ENCODE results near the gene KIRREL3.

The KIRREL3 gene

DNA sequence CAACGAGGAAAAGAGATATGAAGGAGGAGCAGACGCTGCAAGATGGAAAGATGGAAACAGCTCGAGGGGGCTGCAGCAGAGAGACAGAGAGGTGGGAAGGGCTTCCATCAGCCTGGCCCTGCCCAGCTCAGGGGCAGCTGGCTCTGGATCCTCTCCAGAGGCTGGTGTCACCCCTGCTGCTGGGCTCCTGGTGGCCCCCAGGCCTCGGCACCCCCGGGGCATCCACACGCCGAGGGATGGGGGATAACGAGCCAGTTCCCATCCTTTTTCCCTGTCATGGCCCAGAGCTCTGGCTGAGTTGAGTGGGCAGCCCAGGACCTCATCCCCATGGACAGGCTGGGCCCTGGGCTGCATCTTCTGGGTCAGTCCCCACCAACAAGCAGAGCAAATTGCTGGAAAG lies 542.8 kb downstream of the KIRREL3 start:
- no peak for DNase-seq

DNA sequence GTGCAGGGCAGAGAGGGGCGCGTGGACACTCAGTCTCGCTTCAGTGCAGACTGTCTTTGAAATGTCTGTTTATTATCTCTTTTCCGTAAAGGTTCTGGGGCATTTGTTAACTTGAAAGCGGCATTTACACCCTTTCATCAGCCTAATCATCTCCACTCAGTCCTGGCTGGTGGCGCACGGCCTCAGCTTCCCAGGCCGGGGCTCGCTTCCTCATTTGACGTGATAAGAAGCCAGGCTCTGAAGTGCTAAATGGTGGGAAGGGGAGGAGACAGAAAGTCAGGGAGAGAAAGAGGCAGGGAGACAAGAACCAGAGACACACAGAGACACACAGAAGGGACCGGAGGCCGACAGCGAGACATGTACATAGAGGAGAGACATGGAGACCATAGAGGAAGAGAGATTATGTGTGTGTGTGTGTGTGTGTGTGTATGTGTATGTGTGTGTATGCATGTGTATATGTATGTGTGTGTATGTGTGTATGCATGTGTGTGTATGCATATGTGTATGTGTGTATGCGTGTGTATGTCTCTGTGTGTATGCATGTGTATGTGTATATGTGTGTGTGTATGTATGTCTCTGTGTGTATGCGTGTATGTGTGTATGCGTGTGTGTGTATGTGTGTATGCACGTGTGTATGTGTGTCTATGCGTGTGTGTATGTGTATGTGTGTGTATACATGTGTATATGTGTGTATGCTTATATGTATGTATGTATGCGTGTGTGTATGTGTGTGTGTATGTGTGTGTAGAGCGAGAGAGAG lies 543.6 kb downstream of the KIRREL3 start:
- no peak for DNase-seq

DNA sequence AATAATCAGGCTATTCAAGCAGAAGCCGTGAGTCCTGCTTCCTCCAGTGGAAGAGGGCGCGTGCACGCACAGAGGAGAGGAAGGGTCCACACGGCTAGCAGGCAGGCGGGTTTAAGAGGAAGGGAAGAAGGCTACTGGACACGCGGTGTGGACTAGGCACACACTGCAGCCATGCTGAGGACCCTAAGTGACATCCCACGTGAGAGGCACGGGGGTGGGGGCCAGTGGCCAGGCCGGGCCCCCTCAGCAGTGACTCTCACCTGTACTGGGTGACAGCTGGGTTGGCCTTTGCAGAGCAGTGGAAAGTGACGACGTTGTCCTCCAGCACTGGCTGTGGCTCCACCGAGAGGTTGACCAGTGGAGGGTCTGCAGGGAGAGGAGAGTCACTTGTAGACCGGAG lies 544.5 kb downstream of the KIRREL3 start:
- no peak for DNase-seq

DNA sequence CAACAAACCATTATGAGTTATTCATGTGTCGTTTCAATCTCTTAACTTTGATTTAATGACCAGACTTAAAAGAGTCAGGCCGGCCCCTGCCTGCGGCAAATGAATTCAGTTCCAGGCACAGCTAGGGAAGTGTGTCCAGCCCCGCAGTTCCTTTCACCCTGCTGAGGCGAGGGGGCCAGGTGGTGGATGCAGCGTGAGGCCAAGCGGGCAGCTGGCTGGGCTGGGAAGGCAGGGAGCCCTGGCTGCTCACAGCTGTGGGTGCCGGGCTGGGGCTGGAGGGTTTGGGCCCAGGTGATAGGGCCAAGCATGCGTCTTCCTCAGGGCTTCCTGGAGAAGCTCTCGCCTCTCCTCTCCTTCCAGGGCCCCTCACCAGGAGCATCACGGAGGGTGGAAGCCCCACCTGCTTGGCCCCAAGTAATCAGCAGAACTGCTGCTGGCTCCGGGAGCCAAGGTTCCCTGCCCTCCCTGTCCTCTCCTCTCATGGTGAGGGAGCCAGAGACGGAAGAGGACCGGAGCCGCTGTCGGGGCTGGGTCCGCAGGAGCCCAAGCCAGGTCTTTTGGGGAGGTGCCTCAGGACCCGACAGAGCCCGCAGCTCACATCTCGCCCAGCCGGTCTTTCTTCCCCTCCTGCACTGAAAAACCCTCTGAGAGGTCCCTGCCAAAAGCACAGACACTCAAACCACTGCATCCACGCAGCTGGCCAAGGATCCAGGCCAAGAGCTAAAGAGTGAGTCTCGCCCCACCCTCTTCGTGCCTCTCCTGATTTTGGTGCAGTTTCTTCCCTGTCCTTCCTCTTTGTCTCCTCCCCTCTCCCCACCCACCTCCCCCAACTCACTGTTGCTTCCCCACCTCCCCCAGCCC lies 548.1 kb downstream of the KIRREL3 start:
- no peak for DNase-seq

DNA sequence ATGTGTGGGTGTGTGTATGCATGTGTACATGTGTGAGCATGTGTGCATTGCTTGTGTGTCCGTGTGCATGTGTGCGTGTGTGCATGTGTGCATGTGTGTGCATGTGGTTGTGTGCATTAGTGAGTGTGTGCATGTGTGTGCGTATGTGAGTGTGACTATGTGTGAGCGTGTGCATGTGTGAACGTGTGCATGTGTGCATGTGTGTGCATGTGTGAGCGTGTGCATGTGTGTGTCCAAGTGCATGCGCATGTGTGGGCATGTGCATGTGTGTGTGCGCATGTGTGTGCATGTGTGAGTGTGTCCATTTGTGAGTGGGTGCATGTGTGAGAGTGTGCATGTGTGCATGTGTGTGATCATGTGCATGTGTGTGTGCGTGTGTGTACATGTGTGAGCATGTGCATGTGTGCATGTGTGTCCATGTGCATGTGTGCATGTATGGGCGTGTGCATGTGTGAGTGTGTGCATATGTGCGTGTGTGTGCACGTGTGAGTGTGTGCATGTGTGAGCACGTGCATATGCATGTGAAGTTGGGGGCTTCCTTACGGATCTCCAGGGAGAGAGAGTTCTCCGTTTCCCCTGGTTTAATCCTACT lies 549.3 kb downstream of the KIRREL3 start:
- DNase-seq = no peak

DNA sequence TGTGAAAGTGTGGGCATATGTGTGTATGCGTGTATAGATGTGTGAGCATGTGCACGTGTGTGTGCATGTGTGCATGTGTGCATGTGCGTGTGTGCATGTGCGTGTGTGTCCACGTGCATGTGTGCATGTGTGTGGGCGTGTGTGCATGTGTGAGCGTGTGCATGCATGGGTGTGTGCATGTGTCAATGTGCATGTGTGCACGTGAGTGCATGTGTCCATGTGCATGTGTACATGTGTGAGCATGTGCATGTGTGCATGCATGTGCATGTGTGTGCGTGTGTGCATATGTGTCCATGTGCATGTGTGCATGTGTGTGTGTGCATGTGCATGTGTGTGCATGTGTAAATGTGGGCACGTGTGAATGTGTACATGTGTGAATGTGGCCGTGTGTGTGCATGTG lies 549.8 kb downstream of the KIRREL3 start:
- DNase-seq = no peak

DNA sequence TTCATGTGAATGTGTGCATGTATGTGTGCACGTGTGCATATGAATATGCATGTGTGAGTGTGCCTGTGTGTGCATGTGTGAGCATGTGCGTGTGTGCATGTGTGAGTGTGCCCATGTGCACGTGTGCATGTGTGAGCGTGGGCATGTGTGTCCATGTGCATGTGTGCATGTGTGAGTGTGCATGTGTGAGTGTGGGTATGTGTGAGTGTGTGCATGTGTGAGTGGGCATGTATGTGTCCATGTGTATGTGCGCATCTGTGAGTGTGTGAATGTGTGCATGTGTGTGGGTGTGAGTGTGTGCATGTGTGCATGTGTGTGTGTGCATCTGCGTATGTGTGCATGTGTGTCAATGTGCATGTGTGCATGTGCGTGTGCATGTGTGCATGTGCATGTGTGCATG lies 550.4 kb downstream of the KIRREL3 start:
- no peak for DNase-seq

DNA sequence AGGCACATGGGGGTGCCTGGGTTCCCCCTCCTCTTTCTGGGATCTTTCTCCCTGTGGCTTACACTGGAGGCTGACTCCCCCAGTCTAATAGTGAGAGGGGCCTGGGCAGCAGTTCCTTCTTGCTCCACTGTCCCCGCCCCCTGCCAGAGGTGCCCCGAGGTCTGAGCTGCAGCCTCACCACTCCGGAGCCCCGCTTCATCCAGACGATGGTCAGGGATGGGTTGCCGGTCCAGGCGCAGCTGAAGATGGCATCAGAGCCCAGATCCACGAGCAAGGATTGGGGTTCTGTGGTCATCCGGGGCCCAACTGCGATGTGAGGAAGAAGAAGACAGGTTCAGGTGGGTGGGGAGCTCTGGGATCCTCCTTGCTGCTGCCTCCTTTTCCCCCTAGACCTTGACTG lies 554.0 kb downstream of the KIRREL3 start:
- no peak for DNase-seq

DNA sequence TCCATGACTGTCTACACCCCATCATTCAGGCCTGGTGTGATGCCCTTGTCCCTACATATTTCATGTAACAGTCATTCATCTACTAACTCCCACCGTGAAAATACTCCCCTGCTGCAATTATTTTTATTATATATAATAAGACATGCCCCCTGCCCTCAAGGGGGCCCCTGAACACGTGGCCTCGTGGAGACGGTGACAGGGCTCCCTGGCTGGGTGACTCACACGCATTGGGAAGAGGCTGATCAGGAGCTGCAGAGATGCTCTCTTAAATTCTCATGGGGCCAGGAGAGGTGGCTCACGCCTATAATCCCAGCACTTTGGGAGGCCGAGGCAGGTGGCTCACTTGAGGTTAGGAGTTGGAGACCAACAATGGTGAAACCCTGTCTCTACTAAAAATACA lies 556.5 kb downstream of the KIRREL3 start:
- DNase-seq = no peak

DNA sequence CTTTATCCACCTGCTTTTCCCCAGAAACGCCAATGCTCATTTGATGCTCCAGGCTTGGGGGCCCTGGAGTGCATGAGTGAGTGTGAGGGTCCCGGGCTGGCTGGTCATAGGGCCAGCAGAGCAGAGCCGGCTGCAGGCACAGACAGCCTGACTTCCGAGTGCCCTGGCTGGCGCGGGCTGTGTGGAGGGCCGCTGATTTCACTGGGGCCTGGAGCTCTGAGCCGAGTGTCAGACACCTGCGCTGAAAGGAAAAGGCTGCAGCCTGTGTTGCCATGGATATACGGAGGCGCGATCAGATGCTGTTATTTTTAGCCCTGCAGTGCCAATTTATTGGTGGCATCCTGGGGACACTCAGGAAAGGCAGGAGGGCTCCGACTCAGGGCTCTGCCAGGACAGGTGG lies 557.5 kb downstream of the KIRREL3 start:
- DNase-seq = no peak

DNA sequence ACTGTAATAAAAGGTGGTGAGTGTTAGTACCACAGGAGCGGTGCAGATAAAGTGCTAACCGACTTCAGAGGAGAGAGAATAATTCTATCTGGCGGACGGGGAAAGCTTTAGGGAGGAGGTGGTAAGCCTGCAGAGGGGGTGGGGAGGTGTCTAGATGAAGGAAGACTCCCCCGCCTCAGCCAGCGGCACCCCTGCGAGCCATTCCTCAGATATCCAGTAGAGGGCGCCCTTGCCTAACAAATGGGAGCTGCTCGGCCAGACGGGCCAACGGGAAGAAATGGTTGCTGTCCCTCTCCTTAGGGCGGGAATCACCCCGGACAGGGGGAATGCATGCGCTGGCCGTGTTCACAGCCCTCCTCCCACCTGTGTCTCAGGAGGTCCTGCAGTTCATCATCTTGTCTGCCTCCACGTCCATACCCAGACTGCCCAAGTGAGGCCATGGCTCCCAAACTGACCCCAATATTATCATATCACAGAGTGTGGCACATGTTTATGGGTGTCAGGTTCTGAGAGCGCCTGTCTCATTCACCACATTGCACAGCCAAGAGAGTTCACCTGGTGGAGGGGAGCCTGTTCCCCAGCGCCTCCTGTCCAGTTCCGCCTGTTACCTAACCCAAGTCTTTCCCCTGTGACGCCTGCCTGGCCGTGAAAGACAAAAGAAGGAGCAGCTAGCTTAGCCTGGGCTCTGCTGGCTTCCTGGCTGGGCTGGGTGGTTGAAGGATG lies 559.6 kb downstream of the KIRREL3 start:
- DNase-seq = peak; percentile 60 to 64

DNA sequence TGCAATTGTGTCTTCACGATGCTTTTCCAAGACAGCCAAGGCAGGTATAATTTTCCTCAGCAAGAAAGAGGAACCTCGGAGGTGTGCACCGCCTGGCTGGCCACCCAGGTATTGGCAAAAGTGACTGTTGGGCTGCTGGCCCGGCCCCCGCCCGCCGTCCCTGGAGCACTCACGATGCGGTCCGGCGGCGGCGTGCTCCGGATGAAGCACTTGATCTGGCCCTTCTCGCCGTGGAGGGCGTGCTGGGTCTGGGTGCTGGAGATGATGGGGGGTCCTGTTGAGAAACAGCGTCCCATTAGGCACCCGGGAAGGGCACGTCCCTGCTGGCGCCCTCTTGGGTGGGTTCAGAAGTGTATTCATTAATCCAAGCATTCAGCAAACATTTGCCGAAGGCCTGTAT lies 560.3 kb downstream of the KIRREL3 start:
- DNase-seq = no peak

DNA sequence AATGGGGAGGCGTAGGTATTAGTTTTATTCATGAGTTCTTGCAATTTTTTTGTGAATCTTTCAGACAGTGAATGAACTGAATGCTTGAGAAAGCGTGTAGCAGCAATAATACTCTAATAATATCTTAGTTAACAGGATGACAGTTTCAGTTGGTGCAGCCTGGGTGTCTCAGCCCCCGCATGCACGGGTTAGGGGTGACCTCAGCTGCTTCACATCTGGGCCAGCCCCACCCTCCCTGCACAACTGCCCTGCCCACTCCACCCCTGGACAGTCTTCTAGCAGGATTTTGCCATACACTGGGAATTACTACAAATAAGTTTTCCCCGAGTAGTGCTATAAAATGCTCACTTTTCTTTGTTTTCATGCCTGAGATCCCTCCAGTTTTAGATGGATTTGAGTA lies 561.9 kb downstream of the KIRREL3 start:
- no peak for DNase-seq

DNA sequence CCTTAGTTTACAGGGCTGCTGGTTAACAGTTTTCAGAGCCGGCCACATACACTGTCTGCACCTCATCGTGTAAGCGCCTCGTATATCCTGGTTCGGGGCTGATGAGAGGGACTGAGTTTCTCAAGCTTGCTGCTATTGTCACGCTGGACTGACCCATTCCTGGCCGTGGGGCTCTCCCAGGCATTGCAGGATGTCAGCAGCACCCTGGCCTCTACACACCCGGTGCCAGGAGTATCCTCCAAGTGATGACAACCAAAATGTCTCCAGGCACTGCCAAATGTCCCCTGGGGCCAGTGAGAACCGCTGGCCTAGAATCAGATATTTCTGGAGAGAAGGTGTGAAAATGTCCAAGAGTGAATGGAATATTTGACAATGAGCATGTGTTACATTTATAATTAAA lies 562.3 kb downstream of the KIRREL3 start:
- no peak for DNase-seq

DNA sequence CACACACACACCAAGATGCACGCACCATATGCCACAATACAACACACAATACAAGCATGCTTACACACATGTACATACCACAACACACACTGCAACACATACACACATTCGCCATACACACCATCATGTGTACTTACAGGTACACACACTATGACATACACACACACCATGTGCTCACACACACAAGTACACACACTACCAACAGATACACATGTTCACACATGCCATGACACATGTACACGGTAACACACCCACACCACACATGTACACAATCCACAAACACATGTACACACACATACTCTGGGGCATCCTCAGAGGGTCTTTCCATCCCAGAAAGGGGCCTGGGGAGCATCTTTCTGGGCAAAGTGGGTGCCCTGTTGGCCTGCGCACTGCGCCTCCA lies 562.8 kb downstream of the KIRREL3 start:
- no peak for DNase-seq

DNA sequence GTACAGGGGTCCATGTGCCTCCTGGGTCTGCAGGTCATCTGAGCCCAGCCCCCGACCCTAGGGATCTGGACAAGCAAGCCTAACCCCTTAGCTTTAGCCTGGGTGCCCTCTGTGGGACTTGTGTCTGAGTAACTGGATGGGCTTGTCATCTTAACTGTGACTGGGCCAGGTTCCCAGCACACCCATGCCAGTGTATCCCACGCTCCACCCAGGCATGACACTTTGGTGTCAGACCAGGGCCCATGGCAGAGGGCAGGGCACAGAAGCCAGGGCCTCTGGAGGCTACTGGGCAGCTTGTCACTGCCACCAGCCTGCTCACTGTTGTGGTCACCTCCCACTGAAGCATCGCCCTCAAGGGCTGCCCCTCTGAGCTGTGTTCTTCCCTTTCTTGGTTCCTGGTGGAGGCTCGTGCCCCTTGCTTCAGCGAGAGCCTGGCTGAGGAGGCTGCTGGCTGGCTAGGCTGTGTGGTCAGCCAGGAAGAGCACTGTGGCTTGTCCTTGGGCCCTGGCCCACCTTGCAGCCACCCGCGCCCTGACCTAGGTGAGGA lies 564.3 kb downstream of the KIRREL3 start:
- no peak for DNase-seq

DNA sequence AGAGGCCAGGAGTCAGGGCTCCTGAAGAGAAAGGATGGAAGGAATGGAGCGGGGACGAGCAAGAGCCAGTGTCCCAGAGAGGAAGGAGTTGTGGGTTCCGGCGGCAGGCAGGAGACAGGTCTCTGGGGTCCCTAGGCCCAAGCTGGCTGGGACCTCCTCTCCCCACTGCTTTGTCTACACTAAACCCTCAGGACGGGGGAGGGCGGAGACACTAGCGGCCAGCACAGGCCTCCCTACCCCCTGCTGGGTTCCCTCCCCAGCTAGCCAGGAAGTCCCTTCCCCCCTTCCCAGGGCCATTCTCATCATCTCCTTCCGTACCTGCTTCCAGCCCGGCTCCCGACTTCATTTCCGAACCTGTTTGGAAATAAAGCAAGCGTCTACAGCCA lies 565.6 kb downstream of the KIRREL3 start:
- DNase-seq = no peak

DNA sequence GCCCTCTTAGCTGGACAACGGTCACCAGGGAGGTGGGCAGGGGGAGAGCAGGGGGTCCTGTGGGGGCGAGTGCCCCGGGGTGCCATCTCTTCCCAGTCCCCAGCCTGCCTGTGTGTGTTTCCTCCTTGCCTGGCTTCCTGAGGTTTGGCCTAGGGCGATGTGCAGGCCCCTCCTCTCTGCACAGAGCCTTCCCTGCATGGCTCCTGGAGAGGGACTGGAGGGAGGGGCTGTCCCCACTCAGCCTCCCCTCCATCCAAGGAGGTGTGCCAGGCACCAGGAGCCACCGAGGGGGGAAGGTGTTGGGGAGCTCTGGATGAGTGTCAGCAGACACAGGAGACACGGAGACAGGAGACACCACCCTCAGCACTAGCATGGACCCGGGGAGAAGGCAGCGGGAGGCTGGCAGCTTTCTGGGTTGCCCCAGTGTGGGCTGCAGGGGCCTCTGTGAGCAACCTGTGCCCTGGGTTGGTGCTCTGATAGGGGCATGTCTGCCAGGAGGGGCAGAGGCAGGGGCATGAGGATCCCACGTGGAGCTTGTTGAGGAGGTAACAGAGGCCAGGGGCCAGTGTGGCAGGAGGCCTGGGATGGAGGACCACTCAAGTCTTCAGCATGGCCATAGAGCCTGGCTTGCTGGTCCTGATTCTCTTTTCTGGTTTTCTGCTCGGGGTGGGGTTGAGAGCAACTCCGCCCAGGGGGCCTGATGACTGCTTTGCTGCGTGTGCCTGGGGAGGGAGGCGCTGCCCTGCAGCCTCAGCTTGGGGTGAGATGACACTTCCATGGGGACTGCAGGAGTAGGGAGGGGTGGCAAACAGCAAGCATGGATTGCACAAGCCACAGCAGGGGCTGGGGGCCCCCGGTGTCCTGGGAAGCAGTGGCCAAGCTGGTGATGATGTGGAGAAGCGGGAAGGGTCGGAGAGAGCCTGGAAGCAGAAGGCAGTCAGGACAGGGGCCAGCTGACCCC lies 566.3 kb downstream of the KIRREL3 start:
- no peak for DNase-seq

DNA sequence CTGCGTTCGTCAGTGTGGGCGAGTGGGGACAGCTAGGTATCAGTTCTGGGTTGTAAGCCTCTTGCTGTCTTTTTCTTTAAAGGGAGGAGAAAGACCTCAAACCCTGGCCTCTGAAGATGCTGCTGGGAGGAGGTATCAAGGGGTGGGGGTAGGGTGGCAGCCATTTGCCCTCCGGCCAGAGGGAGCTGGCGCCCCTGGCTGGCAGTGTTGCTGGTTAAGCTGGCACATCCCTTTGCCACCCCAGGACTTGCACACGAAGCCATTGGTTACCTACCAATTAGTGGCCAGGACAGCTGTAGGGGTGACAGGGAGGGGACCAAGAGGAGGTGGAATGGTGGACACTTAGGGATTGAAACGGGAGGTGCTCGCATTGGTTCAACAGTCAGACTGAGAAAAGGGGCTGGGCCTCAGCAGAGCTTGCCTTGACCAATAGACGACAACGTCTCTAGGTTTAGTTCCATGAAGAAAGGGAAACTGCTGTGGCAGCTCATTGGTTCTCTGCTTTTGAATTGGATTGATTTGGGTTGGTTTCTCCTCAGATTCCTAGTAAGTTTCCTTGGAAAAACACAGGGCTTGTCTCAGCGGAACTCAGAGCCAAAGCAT lies 567.2 kb downstream of the KIRREL3 start:
- DNase-seq = no peak

DNA sequence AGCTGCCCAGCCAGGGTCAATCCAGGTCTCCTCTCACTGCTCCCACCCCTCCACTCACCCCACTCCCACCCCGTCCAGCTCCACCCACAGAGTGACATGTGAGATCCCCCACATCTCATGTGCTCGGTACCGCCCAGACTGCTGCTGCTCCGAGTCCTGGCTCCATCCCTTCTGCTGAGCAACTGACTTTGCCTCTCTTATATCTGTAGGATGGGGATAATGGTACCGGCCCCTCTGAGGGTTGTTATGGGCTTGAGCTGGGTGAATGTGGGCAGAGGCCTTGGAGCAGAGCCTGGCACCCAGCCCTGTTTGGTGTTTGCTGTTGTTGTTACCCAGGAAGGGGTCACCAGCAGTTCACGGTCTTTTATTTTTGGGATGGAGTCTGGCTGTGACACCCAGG lies 568.0 kb downstream of the KIRREL3 start:
- DNase-seq = no peak

DNA sequence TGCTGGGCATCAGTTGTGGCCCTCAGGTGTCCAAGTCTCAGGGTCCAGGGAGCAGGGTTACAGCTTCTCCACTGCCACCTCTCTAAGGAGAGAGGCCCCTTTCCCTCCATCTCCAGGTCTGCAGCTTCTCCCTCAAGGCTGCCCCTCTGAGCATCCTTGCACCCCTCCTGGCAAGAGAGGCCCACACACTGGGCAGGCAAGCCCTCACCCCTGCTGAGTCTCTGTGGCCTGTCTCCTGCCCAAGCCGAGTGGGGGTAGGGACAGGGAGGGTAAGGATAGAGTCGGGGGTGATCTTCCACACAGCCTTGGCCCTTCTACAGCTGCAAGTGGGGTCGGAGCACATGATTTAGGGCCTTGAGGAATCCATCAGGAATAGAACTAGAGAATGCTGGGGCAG lies 568.5 kb downstream of the KIRREL3 start:
- DNase-seq = no peak
